ENCODE measurements around the gene MID1. TPM values are rescaled to one million over a fixed set of nuclear protein-coding genes. Genes with fewer than 3 reads are reported as not detected.

The MID1 gene
- total and polyA plus RNA-seq, 2 experiments from 2014 or later = 34.6 to 63.9 TPM

GRCh38 chrX:10617999-10618351 is 2.4 kb downstream of the MID1 start:
- Histone ChIP-seq H3K27me3 (no peaks in the 10 kb centered on the region), H3K4me3 (peak overlapping the region; percentile 46), H3K9me3 (ENCODE audit: low read depth) (no peaks in the 10 kb centered on the region), H3K4me1 (ENCODE audit: low read depth) (no peaks in the 10 kb centered on the region), H3K27ac (peak overlapping the region; percentile 89), H3K36me3 (no peaks in the 10 kb centered on the region)
- TF ChIP-seq CTCF (IDR thresholded peaks at IDR 0.05; ENCODE audit: low read depth, low read length) = no peak
- no peak for DNase-seq (ENCODE audit: low read depth in 1 of 2, low spot score in 1 of 2)

GRCh38 chrX:10617186-10617998 is 3.0 kb downstream of the MID1 start:
- H3K4me3 ChIP-seq = peak overlapping the region; percentile 46
- no peak for DNase-seq (ENCODE audit: low read depth in 1 of 2, low spot score in 1 of 2)
- H3K27ac ChIP-seq = no peak overlapping the region
- H3K4me1 ChIP-seq (ENCODE audit: low read depth) = no peaks in the 10 kb centered on the region
- no peaks in the 10 kb centered on the region for H3K9me3 ChIP-seq (ENCODE audit: low read depth)
- H3K27me3 ChIP-seq = no peaks in the 10 kb centered on the region
- no peaks in the 10 kb centered on the region for H3K36me3 ChIP-seq
- no peak for TF ChIP-seq CTCF (IDR thresholded peaks at IDR 0.05; ENCODE audit: low read depth, low read length)

- H3K4me1 ChIP-seq (ENCODE audit: low read depth) = no peaks in the 10 kb centered on the region
- H3K27me3 ChIP-seq = no peaks in the 10 kb centered on the region
- peak; percentile 58 for TF ChIP-seq CTCF (IDR thresholded peaks at IDR 0.05; ENCODE audit: low read depth, low read length)
- no peak overlapping the region for H3K4me3 ChIP-seq
- no peak overlapping the region for H3K27ac ChIP-seq
- peak; percentile 52 to 71 for DNase-seq (ENCODE audit: low read depth in 1 of 2, low spot score in 1 of 2)
- no peaks in the 10 kb centered on the region for H3K36me3 ChIP-seq
- H3K9me3 ChIP-seq (ENCODE audit: low read depth) = no peaks in the 10 kb centered on the region
Observed at GRCh38 chrX:10615931-10616774, 4.2 kb downstream of the MID1 start.

GRCh38 chrX:10612215-10612614 is 8.2 kb downstream of the MID1 start:
- Histone ChIP-seq H3K27me3 (no peaks in the 10 kb centered on the region), H3K36me3 (no peaks in the 10 kb centered on the region), H3K9me3 (ENCODE audit: low read depth) (no peaks in the 10 kb centered on the region), H3K4me1 (ENCODE audit: low read depth) (no peaks in the 10 kb centered on the region), H3K4me3 (no peak overlapping the region), H3K27ac (no peak overlapping the region)
- peak in 1 of 2 donors; percentile 42 for DNase-seq (ENCODE audit: low read depth in 1 of 2, low spot score in 1 of 2)
- TF ChIP-seq CTCF (IDR thresholded peaks at IDR 0.05; ENCODE audit: low read depth, low read length) = no peak

- Histone ChIP-seq H3K36me3 (no peaks in the 10 kb centered on the region), H3K27ac (no peak overlapping the region), H3K27me3 (no peaks in the 10 kb centered on the region), H3K4me3 (no peak overlapping the region), H3K9me3 (ENCODE audit: low read depth) (peaks cover under 1% of the 10 kb centered on the region), H3K4me1 (ENCODE audit: low read depth) (no peaks in the 10 kb centered on the region)
- peak in 1 of 2 donors; percentile 41 for DNase-seq (ENCODE audit: low read depth in 1 of 2, low spot score in 1 of 2)
- TF ChIP-seq CTCF (IDR thresholded peaks at IDR 0.05; ENCODE audit: low read depth, low read length) = no peak
Observed at GRCh38 chrX:10611441-10612090, 8.8 kb downstream of the MID1 start.

Measured in cardiac muscle cell (in vitro differentiated cells and primary cell).